Measurements from ENCODE around the gene HAVCR1. TPM values are rescaled to one million over a fixed set of nuclear protein-coding genes. Genes with fewer than 3 reads are reported as not detected.

The HAVCR1 gene
- total RNA-seq, 1 donor: not detected

GRCh38 chr5:157085930-157086329 lies 27.0 kb upstream of the HAVCR1 start:
- H3K4me3 ChIP-seq (ENCODE audit: low read depth, low read length): no peak overlapping the region
- DNase-seq (ENCODE audit: low read depth): no peak
- TF ChIP-seq CTCF (IDR thresholded peaks at IDR 0.05; ENCODE audit: insufficient read depth, low read depth, low read length): no peak

GRCh38 chr5:157080286-157080685 lies 21.4 kb upstream of the HAVCR1 start:
- DNase-seq (ENCODE audit: low read depth): no peak
- H3K4me3 ChIP-seq (ENCODE audit: low read depth, low read length): no peak overlapping the region
- TF ChIP-seq CTCF (IDR thresholded peaks at IDR 0.05; ENCODE audit: insufficient read depth, low read depth, low read length): no peak

- no peak for TF ChIP-seq CTCF (IDR thresholded peaks at IDR 0.05; ENCODE audit: insufficient read depth, low read depth, low read length)
- peak; percentile 19 for DNase-seq (ENCODE audit: low read depth)
- no peak overlapping the region for H3K4me3 ChIP-seq (ENCODE audit: low read depth, low read length)
Observed at GRCh38 chr5:157076558-157076957, 17.6 kb upstream of the HAVCR1 start.

GRCh38 chr5:157072508-157072907 lies 13.6 kb upstream of the HAVCR1 start:
- no peak overlapping the region for H3K4me3 ChIP-seq (ENCODE audit: low read depth, low read length)
- no peak for DNase-seq (ENCODE audit: low read depth)
- no peak for TF ChIP-seq CTCF (IDR thresholded peaks at IDR 0.05; ENCODE audit: insufficient read depth, low read depth, low read length)

- no peak overlapping the region for H3K4me3 ChIP-seq (ENCODE audit: low read depth, low read length)
- DNase-seq (ENCODE audit: low read depth): no peak
- no peak for TF ChIP-seq CTCF (IDR thresholded peaks at IDR 0.05; ENCODE audit: insufficient read depth, low read depth, low read length)
Observed at GRCh38 chr5:157069949-157070348, 11.0 kb upstream of the HAVCR1 start.

- TF ChIP-seq CTCF (IDR thresholded peaks at IDR 0.05; ENCODE audit: insufficient read depth, low read depth, low read length): no peak
- no peak for DNase-seq (ENCODE audit: low read depth)
- H3K4me3 ChIP-seq (ENCODE audit: low read depth, low read length): no peak overlapping the region
Observed at GRCh38 chr5:157068785-157069184, 9.9 kb upstream of the HAVCR1 start.

- TF ChIP-seq CTCF (IDR thresholded peaks at IDR 0.05; ENCODE audit: insufficient read depth, low read depth, low read length): no peak
- no peak overlapping the region for H3K4me3 ChIP-seq (ENCODE audit: low read depth, low read length)
- DNase-seq (ENCODE audit: low read depth): no peak
Observed at GRCh38 chr5:157068339-157068738, 9.4 kb upstream of the HAVCR1 start.

Data from fibroblast of villous mesenchyme (primary cell).